Transverse colon (tissue), 4 donors: ENCODE results near the gene PRSS48.

Experiments
- EP300 ChIP-seq: sonication (generic); formaldehyde crosslinking; IDR thresholded peaks from one replicate; pipeline ENCODE4 v1.6.1; 2017; ENCODE audit warnings: antibody characterized with exemption, low read depth
- POLR2A ChIP-seq: fragments of 450-650 bp; IDR thresholded peaks from one replicate; pipeline ENCODE4 v1.6.1; 2016; ENCODE audit warnings: antibody characterized with exemption, mild to moderate bottlenecking, moderate library complexity
- POLR2AphosphoS5 ChIP-seq, 3 donors: sonication (generic); formaldehyde crosslinking; IDR thresholded peaks; one replicate each; pipeline ENCODE4 v1.6.1; 2016; ENCODE audit warnings: antibody characterized with exemption in 3 of 3
- TF ChIP-seq, protein P1 (sequence below), 5 experiments: fragments of 200-600 bp in 3 of 5; fragments of 450-650 bp in 2 of 5; sonication (generic) in 3 of 5; IDR thresholded peaks; 1 replicate in 2 of 5; 2 replicates in 3 of 5; pipeline ENCODE4 v1.5.1; 2016 to 2017; ENCODE audit warnings: antibody characterized with exemption in 5 of 5, inconsistent platforms in 3 of 5, mild to moderate bottlenecking in 2 of 5, moderate library complexity in 1 of 5

DNA sequence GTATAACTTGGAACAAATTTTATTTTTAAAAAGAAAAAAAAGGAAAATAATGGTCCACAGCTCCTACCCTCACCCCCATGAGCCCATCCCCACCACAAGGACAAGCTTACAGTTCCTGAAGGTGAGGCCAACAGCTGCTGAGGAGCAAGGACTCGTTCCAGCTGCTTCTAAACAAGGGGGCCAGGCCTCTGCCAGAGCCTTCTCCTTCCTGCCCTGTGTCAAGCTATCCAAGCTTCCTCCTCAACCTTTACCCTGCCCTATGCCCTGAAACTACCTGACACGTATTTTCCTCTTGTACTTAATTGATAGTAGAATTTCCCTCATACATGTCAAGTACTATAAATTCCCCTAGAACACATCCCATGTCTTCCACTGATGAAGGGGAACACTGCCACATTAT, 39.7 kb downstream of the PRSS48 start:
- TF ChIP-seq, protein P1, sequence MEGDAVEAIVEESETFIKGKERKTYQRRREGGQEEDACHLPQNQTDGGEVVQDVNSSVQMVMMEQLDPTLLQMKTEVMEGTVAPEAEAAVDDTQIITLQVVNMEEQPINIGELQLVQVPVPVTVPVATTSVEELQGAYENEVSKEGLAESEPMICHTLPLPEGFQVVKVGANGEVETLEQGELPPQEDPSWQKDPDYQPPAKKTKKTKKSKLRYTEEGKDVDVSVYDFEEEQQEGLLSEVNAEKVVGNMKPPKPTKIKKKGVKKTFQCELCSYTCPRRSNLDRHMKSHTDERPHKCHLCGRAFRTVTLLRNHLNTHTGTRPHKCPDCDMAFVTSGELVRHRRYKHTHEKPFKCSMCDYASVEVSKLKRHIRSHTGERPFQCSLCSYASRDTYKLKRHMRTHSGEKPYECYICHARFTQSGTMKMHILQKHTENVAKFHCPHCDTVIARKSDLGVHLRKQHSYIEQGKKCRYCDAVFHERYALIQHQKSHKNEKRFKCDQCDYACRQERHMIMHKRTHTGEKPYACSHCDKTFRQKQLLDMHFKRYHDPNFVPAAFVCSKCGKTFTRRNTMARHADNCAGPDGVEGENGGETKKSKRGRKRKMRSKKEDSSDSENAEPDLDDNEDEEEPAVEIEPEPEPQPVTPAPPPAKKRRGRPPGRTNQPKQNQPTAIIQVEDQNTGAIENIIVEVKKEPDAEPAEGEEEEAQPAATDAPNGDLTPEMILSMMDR (IDR thresholded peaks at IDR 0.05) = no peak
- peak in 1 of 3 donors; percentile 19 for TF ChIP-seq POLR2AphosphoS5 (IDR thresholded peaks at IDR 0.05)
- no peak for TF ChIP-seq EP300
- no peak for TF ChIP-seq POLR2A
